PC-9 (cell line): ENCODE results near the gene TRIM15.

Source experiments
- CTCF ChIP-seq: fragments of 200-600 bp; sonication (generic); conservative IDR thresholded peaks from 2 replicates; pipeline ENCODE4 v1.6.1; 2017; ENCODE audit warnings: mixed run types, antibody characterized with exemption, mild to moderate bottlenecking, moderate library complexity
- EZH2 ChIP-seq: fragments of 200-600 bp; sonication (generic); IDR thresholded peaks from 2 replicates; pipeline ENCODE4 v1.8.0; 2017; ENCODE audit warnings: antibody characterized with exemption, low read depth

- TF ChIP-seq CTCF (no peak), EZH2 (no peak)
These were observed 14.1 kb upstream of the TRIM15 start for GRCh38 chr6:30149234-30149633.
